ENCODE measurements around the gene MOV10.

DNA sequence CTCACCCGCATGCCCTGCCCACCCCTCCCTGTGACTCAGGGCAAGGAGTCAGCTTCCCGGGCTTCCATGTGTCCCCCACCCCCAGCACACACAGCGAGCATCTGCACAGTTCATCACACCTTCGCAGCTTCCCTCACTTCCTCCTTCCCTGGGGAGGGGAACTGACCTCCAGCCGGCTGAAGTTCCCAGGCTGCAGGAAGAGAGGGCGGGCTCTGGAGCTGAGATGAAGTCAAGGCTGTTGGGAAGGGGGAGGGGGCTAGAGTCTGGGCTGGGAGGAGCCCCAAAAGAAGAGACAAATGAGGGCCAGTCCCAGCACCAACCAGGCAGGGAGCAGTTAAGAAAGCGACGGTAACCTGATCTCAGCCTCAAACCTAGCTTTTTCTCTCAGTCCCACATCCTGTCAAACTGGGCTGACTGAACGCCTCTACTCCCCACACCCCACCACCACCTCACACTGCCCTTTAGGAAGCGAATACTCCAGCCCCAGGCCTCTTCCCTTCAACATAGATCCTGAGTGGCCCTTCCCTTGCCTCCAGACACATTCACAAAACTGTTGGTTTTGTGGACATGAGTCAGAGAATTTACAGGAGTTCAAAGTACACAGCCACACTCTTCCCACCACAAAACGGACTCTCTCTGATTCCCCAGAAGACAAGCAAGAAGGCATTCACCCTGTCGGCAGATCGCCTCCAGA lies 30.6 kb downstream of the MOV10 start:
- TF ChIP-seq, protein P1, sequence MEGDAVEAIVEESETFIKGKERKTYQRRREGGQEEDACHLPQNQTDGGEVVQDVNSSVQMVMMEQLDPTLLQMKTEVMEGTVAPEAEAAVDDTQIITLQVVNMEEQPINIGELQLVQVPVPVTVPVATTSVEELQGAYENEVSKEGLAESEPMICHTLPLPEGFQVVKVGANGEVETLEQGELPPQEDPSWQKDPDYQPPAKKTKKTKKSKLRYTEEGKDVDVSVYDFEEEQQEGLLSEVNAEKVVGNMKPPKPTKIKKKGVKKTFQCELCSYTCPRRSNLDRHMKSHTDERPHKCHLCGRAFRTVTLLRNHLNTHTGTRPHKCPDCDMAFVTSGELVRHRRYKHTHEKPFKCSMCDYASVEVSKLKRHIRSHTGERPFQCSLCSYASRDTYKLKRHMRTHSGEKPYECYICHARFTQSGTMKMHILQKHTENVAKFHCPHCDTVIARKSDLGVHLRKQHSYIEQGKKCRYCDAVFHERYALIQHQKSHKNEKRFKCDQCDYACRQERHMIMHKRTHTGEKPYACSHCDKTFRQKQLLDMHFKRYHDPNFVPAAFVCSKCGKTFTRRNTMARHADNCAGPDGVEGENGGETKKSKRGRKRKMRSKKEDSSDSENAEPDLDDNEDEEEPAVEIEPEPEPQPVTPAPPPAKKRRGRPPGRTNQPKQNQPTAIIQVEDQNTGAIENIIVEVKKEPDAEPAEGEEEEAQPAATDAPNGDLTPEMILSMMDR (IDR thresholded peaks at IDR 0.05) = no peak
- peak in 1 of 2 donors; percentile 74 for TF ChIP-seq POLR2A (IDR thresholded peaks at IDR 0.05)
- peak; percentile 88 to 90 for TF ChIP-seq POLR2AphosphoS5 (IDR thresholded peaks at IDR 0.05; ENCODE audit: insufficient read depth in 1 of 2, low read depth in 1 of 2)
